G401.6 (cell line): ENCODE results near the gene PRKN.

Experiments
- FAIRE-seq: peaks from 2 replicates; lab custom pipeline; 2012; peaks lifted over from hg19 to GRCh38; lab: Jason Lieb, UNC

Gene PRKN

GRCh38 chr6:161701056-161701455, 1026.5 kb downstream of the PRKN start:
- FAIRE-seq: no peak

- FAIRE-seq: no peak
Observed at GRCh38 chr6:161696801-161697200, 1030.8 kb downstream of the PRKN start.

GRCh38 chr6:161694995-161695394, 1032.6 kb downstream of the PRKN start:
- FAIRE-seq: no peak

- no peak for FAIRE-seq
Observed at GRCh38 chr6:161686655-161687054, 1040.9 kb downstream of the PRKN start.

GRCh38 chr6:161684731-161685475, 1042.7 kb downstream of the PRKN start:
- FAIRE-seq: no peak

GRCh38 chr6:161683400-161683799, 1044.2 kb downstream of the PRKN start:
- FAIRE-seq: no peak

GRCh38 chr6:161682982-161683381, 1044.6 kb downstream of the PRKN start:
- FAIRE-seq: no peak

GRCh38 chr6:161679980-161680538, 1047.5 kb downstream of the PRKN start:
- FAIRE-seq: no peak

- FAIRE-seq: no peak
Observed at GRCh38 chr6:161677188-161677587, 1050.4 kb downstream of the PRKN start.

- FAIRE-seq: no peak
Observed at GRCh38 chr6:161676586-161676985, 1051.0 kb downstream of the PRKN start.

GRCh38 chr6:161674930-161675682, 1052.5 kb downstream of the PRKN start:
- no peak for FAIRE-seq

GRCh38 chr6:161673026-161673425, 1054.5 kb downstream of the PRKN start:
- FAIRE-seq: no peak

- FAIRE-seq: no peak
Observed at GRCh38 chr6:161671117-161671516, 1056.4 kb downstream of the PRKN start.

GRCh38 chr6:161668665-161669064, 1058.9 kb downstream of the PRKN start:
- no peak for FAIRE-seq

- no peak for FAIRE-seq
Observed at GRCh38 chr6:161667957-161668356, 1059.6 kb downstream of the PRKN start.

GRCh38 chr6:161663682-161664081, 1063.9 kb downstream of the PRKN start:
- no peak for FAIRE-seq

- FAIRE-seq: no peak
Observed at GRCh38 chr6:161660666-161661571, 1066.6 kb downstream of the PRKN start.

- FAIRE-seq: no peak
Observed at GRCh38 chr6:161658211-161658610, 1069.4 kb downstream of the PRKN start.

GRCh38 chr6:161654209-161654608, 1073.4 kb downstream of the PRKN start:
- no peak for FAIRE-seq

GRCh38 chr6:161651949-161652348, 1075.6 kb downstream of the PRKN start:
- FAIRE-seq: no peak

GRCh38 chr6:161649841-161650240, 1077.7 kb downstream of the PRKN start:
- FAIRE-seq: no peak

GRCh38 chr6:161649068-161649467, 1078.5 kb downstream of the PRKN start:
- no peak for FAIRE-seq
